Stimulated activated naive CD8-positive, alpha-beta T cell treated with anti-CD3 and anti-CD28 coated beads, Interleukin-15, Interleukin-2, amounts not matched to agents 100 ng/mL and 50 ng/mL, for 24 hours (primary cell): ENCODE measurements around the gene KIAA0753.
"Not testable (repeated sequence)": the region's sequence is repeated elsewhere in the genome, so short reads cannot be mapped to it uniquely, and the experiment has no call there.

Experiments used
- H3K27ac Mint-ChIP-seq: one replicate; pipeline ENCODE4 v1.8.0; 2021; ENCODE audit warnings: mild to moderate bottlenecking, mixed read lengths
- H3K27me3 Mint-ChIP-seq: one replicate; pipeline ENCODE4 v1.8.0; 2021; ENCODE audit warnings: mixed read lengths
- H3K36me3 Mint-ChIP-seq: one replicate; pipeline ENCODE4 v1.8.0; 2021; ENCODE audit warnings: low read depth, mixed read lengths
- H3K4me1 Mint-ChIP-seq: one replicate; pipeline ENCODE4 v1.8.0; 2021; ENCODE audit warnings: low read depth, mixed read lengths
- H3K4me3 Mint-ChIP-seq: one replicate; pipeline ENCODE4 v1.8.0; 2021; ENCODE audit warnings: mild to moderate bottlenecking, mixed read lengths
- H3K9me3 Mint-ChIP-seq: one replicate; pipeline ENCODE4 v1.8.0; 2021; ENCODE audit warnings: mixed read lengths

Gene KIAA0753

GRCh38 chr17:6603744-6604325 is 36.7 kb downstream of the KIAA0753 start:
- H3K27ac Mint-ChIP-seq = no peak overlapping the region
- H3K36me3 Mint-ChIP-seq = peaks cover 76% of the 10 kb centered on the region
- H3K4me1 Mint-ChIP-seq = no peaks in the 10 kb centered on the region
- no peaks in the 10 kb centered on the region for H3K9me3 Mint-ChIP-seq
- H3K4me3 Mint-ChIP-seq = no peak overlapping the region
- H3K27me3 Mint-ChIP-seq = no peaks in the 10 kb centered on the region

GRCh38 chr17:6602141-6602540 is 38.4 kb downstream of the KIAA0753 start:
- no peak overlapping the region for H3K4me3 Mint-ChIP-seq
- no peaks in the 10 kb centered on the region for H3K9me3 Mint-ChIP-seq
- H3K27ac Mint-ChIP-seq = no peak overlapping the region
- H3K4me1 Mint-ChIP-seq = no peaks in the 10 kb centered on the region
- H3K36me3 Mint-ChIP-seq = peaks cover 72% of the 10 kb centered on the region
- H3K27me3 Mint-ChIP-seq = no peaks in the 10 kb centered on the region

GRCh38 chr17:6599364-6599763 is 41.1 kb downstream of the KIAA0753 start:
- Mint-ChIP-seq H3K27me3 (no peaks in the 10 kb centered on the region), H3K36me3 (peaks cover 77% of the 10 kb centered on the region), H3K9me3 (no peaks in the 10 kb centered on the region), H3K27ac (no peak overlapping the region), H3K4me3 (no peak overlapping the region), H3K4me1 (no peaks in the 10 kb centered on the region)

GRCh38 chr17:6597727-6598126 is 42.8 kb downstream of the KIAA0753 start:
- Mint-ChIP-seq H3K4me3 (no peak overlapping the region), H3K27ac (no peak overlapping the region), H3K27me3 (no peaks in the 10 kb centered on the region), H3K4me1 (no peaks in the 10 kb centered on the region), H3K9me3 (no peaks in the 10 kb centered on the region), H3K36me3 (peaks cover 76% of the 10 kb centered on the region)

- H3K36me3 Mint-ChIP-seq = peaks cover 76% of the 10 kb centered on the region
- H3K4me1 Mint-ChIP-seq = no peaks in the 10 kb centered on the region
- H3K9me3 Mint-ChIP-seq = no peaks in the 10 kb centered on the region
- no peak overlapping the region for H3K4me3 Mint-ChIP-seq
- no peak overlapping the region for H3K27ac Mint-ChIP-seq
- H3K27me3 Mint-ChIP-seq = no peaks in the 10 kb centered on the region
Observed at GRCh38 chr17:6596941-6597340, 43.6 kb downstream of the KIAA0753 start.

GRCh38 chr17:6596511-6596910 is 44.0 kb downstream of the KIAA0753 start:
- H3K27me3 Mint-ChIP-seq = no peaks in the 10 kb centered on the region
- peaks cover 77% of the 10 kb centered on the region for H3K36me3 Mint-ChIP-seq
- H3K9me3 Mint-ChIP-seq = no peaks in the 10 kb centered on the region

GRCh38 chr17:6596081-6596480 is 44.4 kb downstream of the KIAA0753 start:
- Mint-ChIP-seq H3K27ac (no peak overlapping the region), H3K9me3 (no peaks in the 10 kb centered on the region), H3K4me3 (no peak overlapping the region), H3K27me3 (no peaks in the 10 kb centered on the region), H3K4me1 (no peaks in the 10 kb centered on the region), H3K36me3 (peaks cover 78% of the 10 kb centered on the region)

More at GRCh38 chr17:6596511-6596910, 44.0 kb downstream of the KIAA0753 start:
- Mint-ChIP-seq H3K27ac (no peak overlapping the region), H3K4me1 (no peaks in the 10 kb centered on the region), H3K4me3 (no peak overlapping the region)

- not testable (repeated sequence) for H3K4me3 Mint-ChIP-seq
Observed at GRCh38 chr17:6593371-6593770, 47.1 kb downstream of the KIAA0753 start.

GRCh38 chr17:6592173-6592572 is 48.3 kb downstream of the KIAA0753 start:
- no peaks in the 10 kb centered on the region for H3K9me3 Mint-ChIP-seq
- no peaks in the 10 kb centered on the region for H3K27me3 Mint-ChIP-seq
- no peak overlapping the region for H3K27ac Mint-ChIP-seq
- no peak overlapping the region for H3K4me3 Mint-ChIP-seq
- H3K4me1 Mint-ChIP-seq = no peaks in the 10 kb centered on the region
- H3K36me3 Mint-ChIP-seq = peaks cover 80% of the 10 kb centered on the region

More at GRCh38 chr17:6593371-6593770, 47.1 kb downstream of the KIAA0753 start:
- H3K9me3 Mint-ChIP-seq, H3K27ac Mint-ChIP-seq, H3K4me1 Mint-ChIP-seq, H3K27me3 Mint-ChIP-seq: not testable (repeated sequence)
- peaks cover 74% of the 10 kb centered on the region for H3K36me3 Mint-ChIP-seq

GRCh38 chr17:6591599-6592158 is 48.8 kb downstream of the KIAA0753 start:
- Mint-ChIP-seq H3K27me3 (no peaks in the 10 kb centered on the region), H3K27ac (no peak overlapping the region), H3K4me1 (no peaks in the 10 kb centered on the region), H3K4me3 (no peak overlapping the region), H3K36me3 (peaks cover 77% of the 10 kb centered on the region), H3K9me3 (no peaks in the 10 kb centered on the region)

GRCh38 chr17:6589266-6589946 is 51.1 kb downstream of the KIAA0753 start:
- peaks cover 4% of the 10 kb centered on the region for H3K9me3 Mint-ChIP-seq
- H3K4me1 Mint-ChIP-seq = no peaks in the 10 kb centered on the region
- no peaks in the 10 kb centered on the region for H3K27me3 Mint-ChIP-seq
- no peak overlapping the region for H3K4me3 Mint-ChIP-seq
- H3K36me3 Mint-ChIP-seq = peaks cover 78% of the 10 kb centered on the region
- H3K27ac Mint-ChIP-seq = no peak overlapping the region

GRCh38 chr17:6588165-6588564 is 52.3 kb downstream of the KIAA0753 start:
- Mint-ChIP-seq H3K9me3 (peaks cover 4% of the 10 kb centered on the region), H3K27ac (no peak overlapping the region), H3K36me3 (peaks cover 81% of the 10 kb centered on the region), H3K4me1 (no peaks in the 10 kb centered on the region), H3K27me3 (no peaks in the 10 kb centered on the region), H3K4me3 (no peak overlapping the region)

- Mint-ChIP-seq H3K36me3 (peaks cover 81% of the 10 kb centered on the region), H3K27me3 (no peaks in the 10 kb centered on the region), H3K4me1 (no peaks in the 10 kb centered on the region), H3K4me3 (no peak overlapping the region), H3K27ac (no peak overlapping the region), H3K9me3 (peaks cover 4% of the 10 kb centered on the region)
Observed at GRCh38 chr17:6587310-6587709, 53.2 kb downstream of the KIAA0753 start.

- no peak overlapping the region for H3K4me3 Mint-ChIP-seq
- H3K27ac Mint-ChIP-seq = no peak overlapping the region
- no peaks in the 10 kb centered on the region for H3K4me1 Mint-ChIP-seq
- H3K9me3 Mint-ChIP-seq = peaks cover 4% of the 10 kb centered on the region
- peaks cover 76% of the 10 kb centered on the region for H3K36me3 Mint-ChIP-seq
- no peaks in the 10 kb centered on the region for H3K27me3 Mint-ChIP-seq
Observed at GRCh38 chr17:6583411-6583810, 57.1 kb downstream of the KIAA0753 start.

- H3K4me1 Mint-ChIP-seq = peaks cover 12% of the 10 kb centered on the region
- no peak overlapping the region for H3K27ac Mint-ChIP-seq
- H3K36me3 Mint-ChIP-seq = peaks cover 66% of the 10 kb centered on the region
- H3K9me3 Mint-ChIP-seq = no peaks in the 10 kb centered on the region
- no peaks in the 10 kb centered on the region for H3K27me3 Mint-ChIP-seq
- no peak overlapping the region for H3K4me3 Mint-ChIP-seq
Observed at GRCh38 chr17:6580625-6581024, 59.9 kb downstream of the KIAA0753 start.
